Naive thymus-derived CD4-positive, alpha-beta T cell (primary cell): Measurements from ENCODE around the gene CAPN9. TPM values are rescaled to one million over a fixed set of nuclear protein-coding genes. Genes with fewer than 3 reads are reported as not detected.
"Not testable (repeated sequence)": the region's sequence is repeated elsewhere in the genome, so short reads cannot be mapped to it uniquely, and the experiment has no call there.

Source experiments
- ATAC-seq: fragments of 150-1000 bp; cut with Tn5 transposase; 2 replicates; pipeline ENCODE4 v1.10.0; 2021; ENCODE audit warnings: mild to moderate bottlenecking, moderate library complexity
- CTCF ChIA-PET: fragments of 350-600 bp; sonication (Branson Sonifier 250); formaldehyde crosslinking; loops from one replicate; lab custom pipeline; 2021; ENCODE audit warnings: antibody characterized with exemption; lab: Charles Lee
- POLR2A ChIA-PET: fragments of 350-600 bp; sonication (Branson Sonifier 250); formaldehyde crosslinking; loops from one replicate; lab custom pipeline; 2021; ENCODE audit warnings: antibody characterized with exemption, inconsistent platforms; lab: Charles Lee
- DNase-seq, 9 donors: peaks; one replicate each; pipeline versions ENCODE4 v3.0.0 to v3.0.0-alpha.2; 2020 to 2022; ENCODE audit warnings: mixed read lengths in 1 of 9
- H3K27ac ChIP-seq: one replicate; pipeline ENCODE4 v1.7.0; 2013; ENCODE audit warnings: mild to moderate bottlenecking, low read depth, low read length, moderate library complexity
- H3K27me3 ChIP-seq, 2 donors: one replicate each; pipeline ENCODE4 v1.7.0; 2013; ENCODE audit warnings: low read length in 2 of 2, mild to moderate bottlenecking in 2 of 2, moderate library complexity in 2 of 2; ENCODE audit not compliant: control insufficient read depth in 2 of 2, insufficient read depth in 2 of 2
- H3K36me3 ChIP-seq, 3 experiments: 1 replicate in 2 of 3; 2 replicates in 1 of 3; pipeline ENCODE4 v1.7.0; 2013; ENCODE audit warnings: low read length in 3 of 3, mild to moderate bottlenecking in 3 of 3, moderate library complexity in 1 of 3; ENCODE audit not compliant: insufficient read depth in 3 of 3, control insufficient read depth in 2 of 3
- H3K4me1 ChIP-seq, 2 donors: one replicate each; pipeline ENCODE4 v1.7.0; 2013; ENCODE audit warnings: low read length in 2 of 2, mild to moderate bottlenecking in 2 of 2, moderate library complexity in 1 of 2; ENCODE audit not compliant: control insufficient read depth in 2 of 2, insufficient read depth in 2 of 2
- H3K4me3 ChIP-seq: 2 replicates; pipeline ENCODE4 v1.7.0; 2013; ENCODE audit warnings: mild to moderate bottlenecking, low read length
- H3K9me3 ChIP-seq, 3 experiments: 1 replicate in 2 of 3; 2 replicates in 1 of 3; pipeline ENCODE4 v1.7.0; 2013; ENCODE audit warnings: low read length in 3 of 3; ENCODE audit not compliant: control insufficient read depth in 2 of 3
- H3K27ac Mint-ChIP-seq, 9 donors: one replicate each; pipeline ENCODE4 v1.8.0; 2020 to 2022; ENCODE audit warnings: mixed read lengths in 9 of 9, mild to moderate bottlenecking in 8 of 9, moderate library complexity in 5 of 9, inconsistent platforms in 2 of 9
- H3K27me3 Mint-ChIP-seq, 5 donors: one replicate each; pipeline ENCODE4 v1.8.0; 2021 to 2022; ENCODE audit warnings: mixed read lengths in 5 of 5, mild to moderate bottlenecking in 1 of 5
- H3K36me3 Mint-ChIP-seq, 5 donors: one replicate each; pipeline ENCODE4 v1.8.0; 2020 to 2022; ENCODE audit warnings: mixed read lengths in 5 of 5, mild to moderate bottlenecking in 3 of 5, inconsistent platforms in 1 of 5
- H3K4me1 Mint-ChIP-seq, 7 donors: one replicate each; pipeline ENCODE4 v1.8.0; 2020 to 2022; ENCODE audit warnings: mixed read lengths in 7 of 7, mild to moderate bottlenecking in 3 of 7, inconsistent platforms in 1 of 7
- H3K4me3 Mint-ChIP-seq, 10 donors: one replicate each; pipeline ENCODE4 v1.8.0; 2020 to 2022; ENCODE audit warnings: mild to moderate bottlenecking in 10 of 10, mixed read lengths in 10 of 10, moderate library complexity in 6 of 10, inconsistent platforms in 2 of 10
- H3K9me3 Mint-ChIP-seq, 11 donors: one replicate each; pipeline ENCODE4 v1.8.0; 2020 to 2022; ENCODE audit warnings: mixed read lengths in 11 of 11, mild to moderate bottlenecking in 4 of 11, inconsistent platforms in 1 of 11, moderate library complexity in 1 of 11
- intact Hi-C, 2 donors: fragments of 100-400 bp; cut with micrococcal nuclease; formaldehyde crosslinking; loops; one replicate each; pipeline ENCODE4 v1.15.1; 2023
- polyA plus RNA-seq, 2 donors: library from polyadenylated mRNA; unstranded; fragments of 300-500 nt; fragmentation: Illumina TruSeq; gene quantifications; one replicate each; pipeline ENCODE4 v1.2.3, GENCODE V29; 2021
- total RNA-seq, 6 experiments: library from RNA in 5 of 6; stranded (reverse) in 5 of 6; gene quantifications; 1 replicate in 5 of 6; 2 replicates in 1 of 6; pipeline ENCODE4 v1.2.3 and lab custom pipeline; 2021 to 2026

The CAPN9 gene, protein sequence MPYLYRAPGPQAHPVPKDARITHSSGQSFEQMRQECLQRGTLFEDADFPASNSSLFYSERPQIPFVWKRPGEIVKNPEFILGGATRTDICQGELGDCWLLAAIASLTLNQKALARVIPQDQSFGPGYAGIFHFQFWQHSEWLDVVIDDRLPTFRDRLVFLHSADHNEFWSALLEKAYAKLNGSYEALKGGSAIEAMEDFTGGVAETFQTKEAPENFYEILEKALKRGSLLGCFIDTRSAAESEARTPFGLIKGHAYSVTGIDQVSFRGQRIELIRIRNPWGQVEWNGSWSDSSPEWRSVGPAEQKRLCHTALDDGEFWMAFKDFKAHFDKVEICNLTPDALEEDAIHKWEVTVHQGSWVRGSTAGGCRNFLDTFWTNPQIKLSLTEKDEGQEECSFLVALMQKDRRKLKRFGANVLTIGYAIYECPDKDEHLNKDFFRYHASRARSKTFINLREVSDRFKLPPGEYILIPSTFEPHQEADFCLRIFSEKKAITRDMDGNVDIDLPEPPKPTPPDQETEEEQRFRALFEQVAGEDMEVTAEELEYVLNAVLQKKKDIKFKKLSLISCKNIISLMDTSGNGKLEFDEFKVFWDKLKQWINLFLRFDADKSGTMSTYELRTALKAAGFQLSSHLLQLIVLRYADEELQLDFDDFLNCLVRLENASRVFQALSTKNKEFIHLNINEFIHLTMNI
- total RNA-seq: not detected
- under 1 TPM in 1 of 2 donors, not detected in 1; 0.12 TPM for polyA plus RNA-seq
- total RNA-seq (lab: John Stamatoyannopoulos, UW): not detected

DNA sequence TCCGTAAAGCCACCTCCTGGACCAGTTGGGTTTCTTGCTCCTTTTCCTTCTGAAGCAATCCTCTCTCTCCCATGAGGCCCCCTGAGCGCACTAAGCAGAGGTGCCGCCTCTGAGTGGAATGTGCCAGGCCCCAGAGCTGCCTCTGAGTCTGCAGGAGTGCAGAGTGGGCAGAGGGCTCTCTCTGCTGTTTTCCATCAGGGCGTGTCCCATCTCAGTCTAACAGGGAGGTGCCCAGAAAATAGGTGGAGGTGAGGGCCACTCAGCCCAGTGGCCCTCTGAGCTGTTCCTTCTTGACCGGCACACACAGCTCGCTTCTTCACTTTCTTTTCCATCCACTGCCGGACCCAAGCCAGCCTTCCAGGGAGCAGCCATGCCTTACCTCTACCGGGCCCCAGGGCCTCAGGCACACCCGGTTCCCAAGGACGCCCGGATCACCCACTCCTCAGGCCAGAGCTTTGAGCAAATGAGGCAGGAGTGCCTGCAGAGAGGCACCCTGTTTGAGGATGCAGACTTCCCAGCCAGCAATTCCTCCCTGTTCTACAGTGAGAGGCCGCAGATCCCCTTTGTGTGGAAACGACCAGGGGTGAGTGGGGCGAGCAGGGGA lies at the start of gene CAPN9:
Gene CAPN9, plus strand, starts transcription at position 262 of the 604 bp plus-strand sequence. Its CDS starts 109 bp downstream, at position 371.
- intact Hi-C loops: no loop called here
- no peak for ATAC-seq
- no peaks in the 10 kb centered on the region for H3K27me3 ChIP-seq
- H3K4me1 ChIP-seq: no peaks in the 10 kb centered on the region
- POLR2A ChIA-PET: no interaction called here
- no peaks in the 10 kb centered on the region for H3K9me3 ChIP-seq
- Mint-ChIP-seq H3K4me3 (no peak within 1 kb of the TSS), H3K9me3 (no peaks in the 10 kb centered on the region), H3K36me3 (no peaks in the 10 kb centered on the region), H3K4me1 (peaks cover 0 to under 1% (median 0%) of the 10 kb centered on the region in 7 donors), H3K27ac (no peak within 1 kb of the TSS), H3K27me3 (peaks cover 2 to 12% (median 6%) of the 10 kb centered on the region in 5 donors)
- H3K36me3 ChIP-seq: no peaks in the 10 kb centered on the region
- no peak within 1 kb of the TSS for H3K27ac ChIP-seq
- no peak within 1 kb of the TSS for H3K4me3 ChIP-seq
- no peak for DNase-seq
- CTCF ChIA-PET: no interaction called here

GRCh38 chr1:230698130-230698529 lies 49.1 kb upstream of the CAPN9 start:
- H3K27ac Mint-ChIP-seq: peak overlapping the region in 1 of 9 donors; percentile 39
- intact Hi-C loops: no loop called here
- H3K9me3 Mint-ChIP-seq: no peaks in the 10 kb centered on the region
- H3K4me1 Mint-ChIP-seq: peaks cover 0 to 5% (median 0%) of the 10 kb centered on the region in 7 donors
- Histone ChIP-seq H3K4me1 (no peaks in the 10 kb centered on the region), H3K4me3 (no peak overlapping the region), H3K27me3 (no peaks in the 10 kb centered on the region), H3K27ac (no peak overlapping the region), H3K9me3 (no peaks in the 10 kb centered on the region), H3K36me3 (peaks cover 0 to 11% (median 3%) of the 10 kb centered on the region in 3 experiments)
- POLR2A ChIA-PET: no interaction called here
- peaks cover 0 to 6% (median 5%) of the 10 kb centered on the region in 5 donors for H3K36me3 Mint-ChIP-seq
- H3K4me3 Mint-ChIP-seq: no peak overlapping the region
- CTCF ChIA-PET: no interaction called here
- no peak for ATAC-seq
- H3K27me3 Mint-ChIP-seq: peaks cover 0 to 9% (median 0%) of the 10 kb centered on the region in 5 donors
- DNase-seq: no peak

DNA sequence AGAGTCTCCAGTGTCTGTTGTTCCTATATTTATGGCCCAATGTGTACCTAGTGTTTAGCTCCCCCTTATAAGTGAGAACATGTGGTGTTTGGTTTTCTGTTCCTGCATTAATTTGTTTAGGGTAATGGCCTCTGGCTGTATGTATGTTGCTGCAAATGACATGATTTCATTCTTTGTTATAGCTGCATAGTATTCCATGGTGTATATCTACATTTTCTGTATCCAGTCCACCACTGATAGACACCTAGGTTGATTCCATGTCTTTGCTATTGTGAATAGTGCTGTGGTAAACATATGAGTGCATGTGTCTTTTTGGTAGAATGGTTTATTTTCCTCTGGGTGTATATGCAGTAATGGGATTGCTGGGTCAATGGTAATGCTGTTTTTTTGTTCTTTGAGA lies 48.2 kb upstream of the CAPN9 start:
- H3K36me3 Mint-ChIP-seq, H3K36me3 ChIP-seq, DNase-seq, H3K9me3 ChIP-seq, H3K4me1 Mint-ChIP-seq, H3K27ac Mint-ChIP-seq, CTCF ChIA-PET, intact Hi-C loops, H3K9me3 Mint-ChIP-seq, H3K27me3 Mint-ChIP-seq, H3K4me3 Mint-ChIP-seq, H3K27me3 ChIP-seq, ATAC-seq, H3K27ac ChIP-seq, POLR2A ChIA-PET, H3K4me1 ChIP-seq, H3K4me3 ChIP-seq: not testable (repeated sequence)

DNA sequence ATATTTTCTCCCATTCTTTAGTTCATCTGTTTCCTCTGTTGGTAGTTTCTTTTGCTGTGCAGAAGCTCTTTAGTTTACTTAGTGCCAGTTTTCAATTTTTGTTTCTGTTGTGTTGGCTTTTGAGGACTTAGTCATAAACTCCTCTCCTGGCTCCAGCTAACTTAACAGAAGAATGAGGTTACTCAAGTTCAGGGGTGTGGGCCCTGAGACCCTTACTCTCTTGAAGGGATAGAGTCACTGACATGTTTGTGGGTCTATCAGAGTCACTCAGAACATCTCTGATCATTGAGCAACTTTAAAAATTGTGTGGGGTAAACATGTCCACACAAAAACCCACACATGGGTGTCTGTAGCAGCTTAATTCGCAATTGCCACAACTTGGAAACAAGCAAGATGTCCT lies 47.5 kb upstream of the CAPN9 start:
- CTCF ChIA-PET: no interaction called here
- Mint-ChIP-seq H3K27ac (no peak overlapping the region), H3K9me3 (peaks cover 0 to under 1% (median 0%) of the 10 kb centered on the region in 11 donors)

DNA sequence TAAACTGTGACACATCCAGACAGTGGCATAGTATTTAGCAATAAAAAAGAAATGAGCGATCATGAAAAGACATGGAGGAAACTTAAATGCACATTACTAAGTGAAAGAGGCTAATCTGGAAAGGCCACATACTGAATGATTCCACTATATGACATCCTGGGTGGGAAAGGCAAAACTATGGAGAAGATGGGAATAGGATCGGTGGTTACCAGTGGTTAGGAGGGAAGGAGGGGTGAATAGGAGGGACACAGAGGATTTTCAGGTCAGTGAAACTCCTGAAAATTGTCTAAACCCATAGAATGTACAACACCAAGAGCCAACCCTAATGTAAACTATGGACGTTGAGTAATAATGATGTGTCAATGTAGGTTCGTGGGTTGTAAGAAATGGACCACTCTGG lies 47.1 kb upstream of the CAPN9 start:
- no peak for DNase-seq
- ChIA-PET CTCF (no interaction called here), POLR2A (no interaction called here)
- H3K9me3 ChIP-seq: no peaks in the 10 kb centered on the region
- peaks cover 0 to 3% (median 0%) of the 10 kb centered on the region in 11 donors for H3K9me3 Mint-ChIP-seq
- no peak for ATAC-seq
- no peaks in the 10 kb centered on the region for H3K4me1 ChIP-seq
- H3K27me3 Mint-ChIP-seq: peaks cover 0 to 9% (median 3%) of the 10 kb centered on the region in 5 donors
- H3K36me3 ChIP-seq: no peaks in the 10 kb centered on the region
- H3K4me1 Mint-ChIP-seq: peaks cover 0 to 2% (median 0%) of the 10 kb centered on the region in 7 donors
- no peak overlapping the region for H3K27ac Mint-ChIP-seq
- no peak overlapping the region for H3K4me3 Mint-ChIP-seq
- no peak overlapping the region for H3K4me3 ChIP-seq
- intact Hi-C loops: no loop called here
- H3K27me3 ChIP-seq: no peaks in the 10 kb centered on the region
- H3K27ac ChIP-seq: no peak overlapping the region
- no peaks in the 10 kb centered on the region for H3K36me3 Mint-ChIP-seq

More for the DNA sequence above, 47.5 kb upstream of the CAPN9 start:
- no peak for DNase-seq
- Histone ChIP-seq H3K9me3 (no peaks in the 10 kb centered on the region), H3K27ac (no peak overlapping the region), H3K4me1 (no peaks in the 10 kb centered on the region), H3K27me3 (no peaks in the 10 kb centered on the region), H3K4me3 (no peak overlapping the region), H3K36me3 (no peaks in the 10 kb centered on the region)
- Mint-ChIP-seq H3K4me1 (peaks cover 0 to 2% (median 0%) of the 10 kb centered on the region in 7 donors), H3K36me3 (no peaks in the 10 kb centered on the region), H3K27me3 (peaks cover 0 to 9% (median under 1%) of the 10 kb centered on the region in 5 donors), H3K4me3 (no peak overlapping the region)
- intact Hi-C loops: no loop called here
- POLR2A ChIA-PET: no interaction called here
- no peak for ATAC-seq

DNA sequence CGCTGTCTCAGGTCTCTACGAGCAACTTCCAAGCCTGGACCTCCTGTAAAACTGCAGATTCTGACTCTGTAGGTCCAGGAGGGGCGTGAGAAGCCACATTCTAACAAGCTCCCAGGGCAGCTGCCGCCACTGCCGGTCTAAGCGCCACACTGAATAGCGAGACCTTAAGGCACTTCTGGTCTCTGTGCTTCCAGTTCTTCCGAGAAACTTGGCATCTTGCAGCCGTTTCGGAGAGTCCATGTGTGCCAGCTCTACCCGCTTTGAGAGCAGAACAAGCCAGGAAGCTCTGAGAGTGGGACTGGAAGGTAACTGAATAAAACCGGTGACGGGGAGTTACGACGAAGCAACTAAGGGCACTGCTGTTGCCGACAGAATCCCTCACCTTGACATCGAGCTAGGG lies 45.8 kb upstream of the CAPN9 start:
- peaks cover 0 to 3% (median 0%) of the 10 kb centered on the region in 11 donors for H3K9me3 Mint-ChIP-seq
- ATAC-seq (no peak), DNase-seq (no peak)
- Histone ChIP-seq H3K27me3 (no peaks in the 10 kb centered on the region), H3K27ac (no peak overlapping the region), H3K36me3 (no peaks in the 10 kb centered on the region), H3K4me3 (no peak overlapping the region), H3K4me1 (no peaks in the 10 kb centered on the region), H3K9me3 (no peaks in the 10 kb centered on the region)
- ChIA-PET CTCF (no interaction called here), POLR2A (no interaction called here)
- H3K4me1 Mint-ChIP-seq: no peaks in the 10 kb centered on the region
- intact Hi-C loops: no loop called here
- no peak overlapping the region for H3K4me3 Mint-ChIP-seq
- H3K36me3 Mint-ChIP-seq: no peaks in the 10 kb centered on the region
- H3K27me3 Mint-ChIP-seq: peaks cover 0 to 9% (median 3%) of the 10 kb centered on the region in 5 donors
- no peak overlapping the region for H3K27ac Mint-ChIP-seq
